Pulmonary artery endothelial cell (primary cell): ENCODE measurements around the gene SNAP91. TPM values are rescaled to one million over a fixed set of nuclear protein-coding genes. Genes with fewer than 3 reads are reported as not detected.
"Not testable (repeated sequence)": the region's sequence is repeated elsewhere in the genome, so short reads cannot be mapped to it uniquely, and the experiment has no call there.

Source experiments
- DNase-seq: peaks from one replicate; pipeline ENCODE4 v3.0.0-alpha.2; 2011; ENCODE audit warnings: low read depth, low spot score
- total RNA-seq: library from RNA; depleted of rRNA; stranded (reverse); fragments of >200 nt; gene quantifications from 2 replicates; pipeline ENCODE4 v1.2.3, GENCODE V29; 2014

Gene SNAP91
- total RNA-seq, 1 donor from 2014 or later: under 0.01 TPM

DNA sequence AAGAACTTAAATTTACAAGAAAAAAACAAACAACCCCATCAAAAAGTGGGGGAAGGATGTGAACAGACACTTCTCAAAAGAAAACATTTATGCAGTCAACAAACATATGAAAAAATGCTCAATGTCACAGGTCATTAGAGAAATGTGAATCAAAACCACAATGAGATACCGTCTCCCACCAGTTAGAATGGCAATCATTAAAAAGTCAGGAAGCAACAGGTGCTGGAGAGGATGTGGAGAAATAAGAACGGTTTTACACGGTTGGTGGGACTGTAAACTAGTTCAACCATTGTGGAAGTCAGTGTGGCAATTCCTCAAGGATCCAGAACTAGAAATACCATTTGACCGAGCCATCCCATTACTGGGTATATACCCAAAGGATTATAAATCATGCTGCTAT, 157.2 kb downstream of the SNAP91 start:
- DNase-seq: not testable (repeated sequence)

GRCh38 chr6:83550482-83550881, 158.4 kb downstream of the SNAP91 start:
- DNase-seq: not testable (repeated sequence)

DNA sequence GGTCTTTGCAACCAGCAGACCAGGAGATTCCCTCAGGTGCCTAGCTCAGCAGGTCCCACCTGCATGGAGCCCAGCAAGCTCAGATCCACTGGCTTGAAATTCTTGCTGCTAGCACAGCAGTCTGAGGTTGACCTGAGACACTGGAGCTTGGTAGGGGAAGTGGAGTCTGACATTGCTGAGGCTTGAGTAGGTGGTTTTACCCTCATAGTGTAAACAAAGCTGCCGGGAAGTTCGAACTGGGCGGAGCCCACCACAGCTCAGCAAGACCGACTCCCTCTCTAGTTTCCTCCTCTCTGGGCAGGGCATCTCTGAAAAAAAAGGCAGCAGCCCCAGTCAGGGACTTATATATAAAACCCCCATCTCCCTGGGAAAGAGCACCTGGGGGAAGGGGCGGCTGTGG, 162.3 kb downstream of the SNAP91 start:
- DNase-seq: no peak

DNA sequence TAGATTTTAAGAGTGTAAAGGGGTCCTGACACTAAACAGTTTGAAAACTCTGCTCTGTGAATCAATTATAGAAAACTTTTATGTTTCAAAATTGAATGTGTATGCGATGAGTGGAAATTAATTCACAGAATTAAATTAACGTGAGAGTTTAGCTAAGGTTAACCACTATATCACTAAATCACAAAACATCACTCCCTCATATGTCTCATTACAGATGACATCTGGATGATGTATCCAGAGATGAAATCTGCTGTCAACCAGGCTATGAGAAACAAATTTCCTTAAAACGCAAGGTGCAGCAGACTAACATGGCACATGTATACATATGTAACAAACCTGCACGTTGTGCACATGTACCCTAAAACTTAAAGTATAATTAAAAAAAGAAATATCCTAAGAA, 169.2 kb downstream of the SNAP91 start:
- DNase-seq: no peak

DNA sequence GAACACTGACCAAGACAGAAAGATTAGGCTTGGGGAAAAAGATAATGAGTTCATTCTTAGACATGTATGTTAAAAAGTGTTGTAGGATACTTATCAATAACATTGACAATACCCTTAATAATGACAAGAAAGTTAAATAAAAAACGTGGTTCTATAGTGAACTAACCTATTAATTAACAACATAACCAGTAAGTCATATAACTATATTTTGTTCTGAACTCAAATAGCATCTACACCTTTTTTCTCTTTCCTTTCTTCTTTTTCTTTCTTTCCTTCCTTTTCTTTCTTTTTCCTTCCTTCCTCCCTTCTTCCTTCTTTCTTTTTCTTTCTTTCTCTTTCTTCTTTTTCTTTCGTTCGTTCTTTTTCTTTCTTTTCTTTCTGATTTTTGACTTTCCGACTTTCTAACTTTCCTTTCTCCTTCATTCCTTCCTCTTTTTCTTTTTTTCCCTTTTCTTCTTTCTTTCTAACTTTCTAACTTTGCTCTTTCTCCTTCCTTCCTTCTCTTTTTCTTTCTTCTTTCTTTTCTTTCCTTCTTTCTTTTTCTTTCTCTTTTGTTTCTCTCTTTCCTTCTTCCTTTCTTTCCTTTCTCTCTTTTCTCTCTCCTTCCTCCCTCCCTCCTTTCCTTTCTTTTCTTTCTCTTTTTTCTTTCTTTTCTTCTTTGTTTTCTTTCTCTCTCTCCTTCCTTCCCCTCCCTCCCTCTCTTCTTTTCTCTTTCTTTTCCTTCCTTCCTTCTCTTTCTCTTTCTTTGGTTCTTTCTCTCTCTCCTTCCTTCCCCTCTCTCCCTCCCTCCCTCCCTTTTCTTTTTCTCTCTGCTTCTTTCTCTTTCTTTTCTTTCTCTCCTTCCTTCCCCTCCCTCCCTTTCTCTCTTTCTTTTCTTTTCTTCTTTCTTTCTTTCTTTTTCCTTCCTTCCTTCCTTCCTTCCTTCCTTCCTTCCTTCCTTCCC, 172.0 kb downstream of the SNAP91 start:
- no peak for DNase-seq

GRCh38 chr6:83536034-83536646, 172.8 kb downstream of the SNAP91 start:
- DNase-seq: no peak

DNA sequence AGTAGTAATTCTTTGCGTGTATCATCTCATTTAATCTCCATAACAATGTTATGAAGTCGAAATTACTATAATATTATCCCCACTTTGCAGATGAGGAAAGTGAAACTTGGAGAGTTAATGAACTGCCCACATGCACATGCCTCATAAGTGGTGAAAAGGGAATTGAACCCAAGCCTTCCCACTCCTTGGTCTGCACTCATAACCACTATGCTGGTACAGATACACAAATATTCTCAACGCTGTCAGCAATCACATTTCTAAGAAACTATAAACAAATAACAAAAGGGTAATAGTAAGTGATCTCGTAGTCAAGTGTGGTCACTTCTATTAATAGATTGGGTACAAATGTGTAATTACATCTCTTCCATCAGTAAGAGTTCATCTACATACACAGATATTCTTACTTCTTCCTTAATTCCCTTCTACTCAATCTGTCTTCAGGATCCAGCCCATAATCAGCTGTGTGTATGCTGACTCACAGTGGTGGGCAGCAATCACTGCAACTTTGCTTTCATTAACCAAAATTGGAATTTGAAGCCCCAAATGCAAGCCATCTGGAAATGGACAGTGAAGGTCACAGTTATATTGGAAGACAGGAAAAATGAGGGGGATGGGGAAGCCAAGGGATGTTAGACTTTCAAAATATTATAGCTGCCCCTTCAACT, 190.0 kb downstream of the SNAP91 start:
- no peak for DNase-seq

- DNase-seq: no peak
Measured at GRCh38 chr6:83517500-83517899, 191.4 kb downstream of the SNAP91 start.

GRCh38 chr6:83514866-83515466, 193.9 kb downstream of the SNAP91 start:
- peak; percentile 15 for DNase-seq

GRCh38 chr6:83514466-83514865, 194.4 kb downstream of the SNAP91 start:
- no peak for DNase-seq

- DNase-seq: no peak
Measured at GRCh38 chr6:83511901-83512681, 196.8 kb downstream of the SNAP91 start, which contains the start of gene PRSS35. TSS of gene PRSS35 (plus strand) at chr6:83512534. CDS start at chr6:83523442, 10,908 bp downstream.

DNA sequence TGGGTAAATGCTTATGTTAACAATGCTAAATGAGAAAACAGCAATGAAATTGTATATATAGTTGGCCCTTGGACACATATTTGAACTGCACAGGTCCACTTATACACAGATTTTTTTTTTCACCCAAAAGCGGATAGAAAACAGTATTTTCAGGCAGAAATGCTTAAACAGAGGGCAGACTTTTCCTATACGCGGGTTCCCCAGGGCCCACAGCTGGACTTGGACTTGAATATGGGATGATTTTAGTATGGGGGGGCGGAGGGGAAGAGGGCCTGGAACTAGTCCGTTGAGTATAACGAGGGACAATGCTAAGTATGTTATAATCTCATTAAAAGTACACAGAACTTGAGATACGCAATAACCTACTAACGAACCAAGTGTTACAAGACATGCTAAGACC, 197.6 kb downstream of the SNAP91 start:
- no peak for DNase-seq

GRCh38 chr6:83510791-83511190, 198.1 kb downstream of the SNAP91 start:
- DNase-seq: no peak

GRCh38 chr6:83509441-83509840, 199.5 kb downstream of the SNAP91 start:
- DNase-seq: no peak

DNA sequence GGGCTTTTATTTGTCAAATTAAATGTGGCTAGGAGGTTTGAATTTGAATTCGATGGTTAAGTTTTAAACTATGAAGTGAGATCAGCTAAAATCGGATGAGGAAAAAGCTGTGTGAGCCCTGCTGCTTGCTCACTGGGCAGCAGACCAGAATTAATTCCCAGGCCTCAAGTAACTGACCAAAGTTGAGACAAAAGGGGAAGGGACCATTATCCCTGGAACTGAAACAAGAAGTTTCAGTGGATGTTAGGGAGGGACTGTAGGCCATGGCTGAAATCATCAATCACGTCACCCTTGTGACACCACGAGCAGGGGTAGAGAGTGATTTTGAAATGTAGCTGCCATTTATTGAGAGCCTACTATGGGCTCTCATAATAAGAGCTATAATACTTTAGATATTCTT, 203.5 kb downstream of the SNAP91 start:
- no peak for DNase-seq

Other genes with a start within 250 kb of the SNAP91 start
- 0.07 TPM in 2 replicates for gene PRSS35, start 196.6 kb downstream of the SNAP91 start, total RNA-seq
- gene RIPPLY2, start 144.3 kb upstream of the SNAP91 start, total RNA-seq: under 0.01 TPM in 1 of 2 replicates, not detected in the other
- 4.4 and 8.6 TPM in 2 replicates for gene CYB5R4, start 150.6 kb upstream of the SNAP91 start, total RNA-seq